Kidney epithelial cell (primary cell): ENCODE measurements around the gene SGTB. TPM values are rescaled to one million over a fixed set of nuclear protein-coding genes. Genes with fewer than 3 reads are reported as not detected.
A peak's percentile ranks its signal among the peaks of the same experiment; 100 is the strongest.
"Not testable (repeated sequence)": the region's sequence is repeated elsewhere in the genome, so short reads cannot be mapped to it uniquely, and the experiment has no call there.

Experiments
- DNase-seq: peaks from one replicate; pipeline ENCODE4 v3.0.0-alpha.2; 2010; ENCODE audit warnings: low read depth
- H3K27me3 ChIP-seq: 2 replicates; pipeline ENCODE4 v1.6.0; 2011; ENCODE audit warnings: low read length; ENCODE audit not compliant: control insufficient read depth, insufficient read depth
- H3K36me3 ChIP-seq: 2 replicates; pipeline ENCODE4 v1.5.1; 2011; ENCODE audit warnings: low read length; ENCODE audit not compliant: control insufficient read depth, insufficient read depth
- H3K4me3 ChIP-seq: 2 replicates; pipeline ENCODE4 v1.5.1; 2011; ENCODE audit warnings: low read depth, mild to moderate bottlenecking, control low read depth, low read length
- total RNA-seq: library from RNA; depleted of rRNA; stranded (reverse); fragments of >200 nt; gene quantifications from 2 replicates; pipeline ENCODE4 v1.2.3, GENCODE V29; 2015
- TF ChIP-seq, protein P1 (sequence below): IDR thresholded peaks from 2 replicates; pipeline ENCODE4 v1.5.1; 2011; ENCODE audit warnings: mild to moderate bottlenecking, moderate library complexity, low read length, control low read depth, inconsistent platforms; ENCODE audit not compliant: insufficient read depth, poor library complexity, severe bottlenecking

SGTB gene
- total RNA-seq, 1 donor from 2014 or later = 12.4 TPM

DNA sequence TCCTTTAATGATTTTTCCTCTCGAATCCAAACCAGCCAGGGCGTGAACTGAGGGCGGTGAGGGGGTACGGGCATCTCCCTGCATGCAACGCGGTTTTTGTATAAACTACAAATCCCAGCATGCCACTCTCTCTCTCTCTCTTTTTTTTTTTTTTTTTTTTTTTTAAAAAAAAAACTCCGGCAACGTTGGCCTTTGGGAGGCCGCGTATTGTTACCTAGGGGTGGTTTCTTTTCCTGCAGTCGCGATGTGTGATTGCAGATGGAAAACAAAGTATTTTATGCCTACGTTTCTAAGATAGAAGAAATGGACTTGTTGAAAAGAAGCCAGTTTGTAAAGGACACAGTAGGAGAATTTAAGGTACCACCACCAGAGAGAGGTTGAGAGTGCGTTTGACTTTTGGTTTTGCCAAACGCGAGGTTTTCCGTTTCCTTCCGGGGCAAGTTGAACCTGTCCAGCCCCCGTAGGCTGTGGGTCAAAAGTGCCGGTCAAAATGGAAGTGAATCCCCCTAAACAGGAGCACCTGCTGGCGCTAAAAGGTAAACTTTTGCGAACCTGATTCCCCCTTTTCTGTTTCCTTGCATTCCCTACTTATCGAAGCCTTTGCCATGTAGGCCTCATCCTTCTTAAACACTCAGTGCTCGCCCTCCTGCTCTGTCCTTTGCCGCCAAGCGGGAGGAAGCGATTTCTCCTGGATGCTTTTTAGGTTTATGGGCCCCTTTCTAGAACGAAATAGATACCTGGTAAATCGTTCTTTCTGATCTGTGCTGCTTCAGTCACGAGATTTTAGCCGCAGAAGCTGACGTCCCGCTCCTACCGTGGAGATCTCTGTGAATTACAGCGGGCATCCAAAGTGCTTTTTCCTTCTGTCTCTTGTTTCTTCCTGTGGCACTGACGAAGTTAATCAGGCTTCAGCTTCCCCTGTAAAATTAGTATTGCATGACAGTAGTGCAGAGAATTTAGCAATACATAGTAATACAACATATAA lies 97.0 kb downstream of the SGTB start, which contains the start of the genes SHLD3 and TRAPPC13:
Gene SHLD3, plus strand, starts transcription at position 457 of the 985 bp plus-strand sequence. CDS start 4,561 bp downstream, outside the sequence.
Gene TRAPPC13, plus strand, starts transcription at position 457 of the 985 bp plus-strand sequence. Its CDS starts 34 bp downstream, at position 491.
- TF ChIP-seq, protein P1, sequence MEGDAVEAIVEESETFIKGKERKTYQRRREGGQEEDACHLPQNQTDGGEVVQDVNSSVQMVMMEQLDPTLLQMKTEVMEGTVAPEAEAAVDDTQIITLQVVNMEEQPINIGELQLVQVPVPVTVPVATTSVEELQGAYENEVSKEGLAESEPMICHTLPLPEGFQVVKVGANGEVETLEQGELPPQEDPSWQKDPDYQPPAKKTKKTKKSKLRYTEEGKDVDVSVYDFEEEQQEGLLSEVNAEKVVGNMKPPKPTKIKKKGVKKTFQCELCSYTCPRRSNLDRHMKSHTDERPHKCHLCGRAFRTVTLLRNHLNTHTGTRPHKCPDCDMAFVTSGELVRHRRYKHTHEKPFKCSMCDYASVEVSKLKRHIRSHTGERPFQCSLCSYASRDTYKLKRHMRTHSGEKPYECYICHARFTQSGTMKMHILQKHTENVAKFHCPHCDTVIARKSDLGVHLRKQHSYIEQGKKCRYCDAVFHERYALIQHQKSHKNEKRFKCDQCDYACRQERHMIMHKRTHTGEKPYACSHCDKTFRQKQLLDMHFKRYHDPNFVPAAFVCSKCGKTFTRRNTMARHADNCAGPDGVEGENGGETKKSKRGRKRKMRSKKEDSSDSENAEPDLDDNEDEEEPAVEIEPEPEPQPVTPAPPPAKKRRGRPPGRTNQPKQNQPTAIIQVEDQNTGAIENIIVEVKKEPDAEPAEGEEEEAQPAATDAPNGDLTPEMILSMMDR = no peak
- Histone ChIP-seq H3K36me3 (peaks cover 2% of the 10 kb centered on the region), H3K4me3 (peak within 1 kb of the TSS; percentile 85), H3K27me3 (no peaks in the 10 kb centered on the region)
- peak; percentile 65 for DNase-seq

DNA sequence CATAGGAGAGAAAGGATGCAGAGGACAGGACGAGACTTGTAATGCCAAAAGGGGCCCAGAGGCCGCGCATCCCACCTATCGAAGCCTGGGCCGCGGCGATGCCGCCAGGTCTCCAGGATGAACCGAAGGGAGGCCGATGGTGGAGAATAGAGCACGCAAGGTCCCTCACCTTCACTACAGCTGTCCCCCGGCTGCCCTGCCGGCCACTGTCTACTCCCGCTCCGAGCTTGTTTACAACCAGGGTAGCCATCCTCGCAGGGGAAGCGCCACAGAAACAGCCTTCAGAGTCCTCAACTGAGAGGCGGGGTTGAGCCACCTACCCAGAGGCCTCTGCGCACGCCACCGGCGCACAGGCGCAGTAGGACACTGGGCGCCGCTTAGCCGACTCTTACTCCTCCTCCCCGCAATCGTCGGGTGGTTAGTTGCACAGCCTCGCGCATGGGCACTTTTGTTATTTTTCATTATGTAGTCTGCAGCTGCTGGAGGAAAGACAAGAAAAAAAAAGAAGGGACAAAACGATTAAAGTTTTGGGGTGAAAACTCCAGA lies 97.8 kb downstream of the SGTB start, which contains the start of gene TRIM23:
Gene TRIM23, minus strand, starts transcription at position 309 of the 546 bp plus-strand sequence. Its CDS starts 59 bp downstream, at position 250.
- Histone ChIP-seq H3K27me3 (no peaks in the 10 kb centered on the region), H3K4me3 (peak within 1 kb of the TSS; percentile 85), H3K36me3 (no peaks in the 10 kb centered on the region)
- peak; percentile 77 for DNase-seq
- TF ChIP-seq, protein P1 = peak; percentile 16

DNA sequence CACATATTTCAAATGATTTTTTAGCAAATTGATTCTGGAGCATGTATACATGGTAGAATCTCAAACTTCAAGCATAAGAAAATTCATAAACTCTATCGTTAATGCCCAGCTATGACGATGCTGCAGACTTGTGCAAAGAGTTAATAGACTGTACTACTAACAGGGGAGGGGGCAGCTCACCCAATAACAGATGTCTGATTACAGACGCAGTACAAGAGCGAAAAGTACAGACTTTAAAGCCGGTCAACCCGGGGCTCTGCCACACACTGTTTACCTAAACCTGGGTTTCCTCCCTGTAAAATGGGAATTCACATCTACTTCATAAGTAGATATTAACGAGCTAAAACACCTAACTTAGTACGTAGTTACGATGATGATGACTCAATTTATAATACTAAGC lies 98.4 kb downstream of the SGTB start:
- H3K36me3 ChIP-seq = no peaks in the 10 kb centered on the region
- H3K27me3 ChIP-seq = no peaks in the 10 kb centered on the region
- no peak for DNase-seq
- TF ChIP-seq, protein P1 = no peak
- peak overlapping the region; percentile 85 for H3K4me3 ChIP-seq

DNA sequence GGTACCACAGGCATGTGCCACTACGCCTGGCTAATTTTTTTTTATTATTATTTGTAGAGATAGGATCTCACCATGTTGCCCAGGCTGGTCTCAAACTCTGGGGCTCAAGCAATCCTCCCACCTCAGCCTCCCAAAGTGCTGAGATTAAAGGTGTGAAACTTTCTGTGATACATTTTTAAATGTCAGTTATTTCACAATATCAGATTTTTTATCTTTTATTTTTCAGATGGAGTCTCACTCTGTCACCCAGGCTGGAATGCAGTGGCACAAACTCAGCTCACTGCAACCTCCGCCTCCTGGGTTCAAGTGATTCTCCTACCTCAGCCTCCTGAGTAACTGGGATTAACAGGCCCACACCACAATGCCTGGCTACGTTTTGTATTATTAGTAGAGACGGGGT lies 99.9 kb downstream of the SGTB start:
- not testable (repeated sequence) for H3K36me3 ChIP-seq, H3K4me3 ChIP-seq, DNase-seq, H3K27me3 ChIP-seq

DNA sequence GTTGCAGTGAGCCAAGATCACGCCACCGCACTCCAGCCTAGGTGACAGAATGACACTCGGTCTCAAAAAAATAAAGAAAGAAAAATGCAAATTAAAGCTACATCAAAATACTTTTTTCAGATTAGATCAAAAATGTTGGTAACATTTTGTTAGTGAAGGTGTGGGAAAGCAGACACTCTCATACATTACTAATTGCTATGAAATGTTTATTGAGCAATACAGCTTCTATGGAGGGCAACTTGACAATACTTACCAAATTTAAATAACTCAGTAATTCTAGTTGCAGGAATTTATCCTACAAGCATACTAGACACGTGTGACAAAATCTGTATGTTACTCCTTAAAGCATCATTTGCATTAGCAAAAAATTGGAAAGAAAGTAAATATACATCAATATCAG lies 101.9 kb downstream of the SGTB start:
- H3K36me3 ChIP-seq = no peaks in the 10 kb centered on the region
- TF ChIP-seq, protein P1 = no peak
- H3K4me3 ChIP-seq = no peak overlapping the region
- DNase-seq = no peak
- H3K27me3 ChIP-seq = no peaks in the 10 kb centered on the region

Other genes with a start within 250 kb of the SGTB start
- 15.3 and 16.2 TPM in 2 replicates for gene ADAMTS6, start 240.2 kb downstream of the SGTB start, total RNA-seq
- gene CENPK, start 158.9 kb downstream of the SGTB start, total RNA-seq = 10.4 and 18.4 TPM in 2 replicates
- gene PPWD1, start 158.8 kb downstream of the SGTB start, total RNA-seq = 19.6 and 22.9 TPM in 2 replicates
- gene TRIM23, start 97.8 kb downstream of the SGTB start, total RNA-seq = 9.9 and 10.8 TPM in 2 replicates
- gene SHLD3, start 97.1 kb downstream of the SGTB start, total RNA-seq = 1.6 and 3.1 TPM in 2 replicates
- gene TRAPPC13, start 97.1 kb downstream of the SGTB start, total RNA-seq = 18.8 and 19.0 TPM in 2 replicates
- gene NLN, start 96 bp upstream of the SGTB start, total RNA-seq = 31.0 and 35.2 TPM in 2 replicates
- gene ERBIN, start 204.5 kb upstream of the SGTB start, total RNA-seq = 58.1 and 66.6 TPM in 2 replicates